Heart left ventricle (tissue), 16 donors: Measurements from ENCODE around the gene NMRK1. TPM values are rescaled to one million over a fixed set of nuclear protein-coding genes. Genes with fewer than 3 reads are reported as not detected.

Experiments used
- ATAC-seq, 4 donors: fragments of 200-7000 bp; cut with Tn5 transposase; one replicate each; pipeline ENCODE4 v1.9.1; 2020 to 2022; ENCODE audit warnings: moderate library complexity in 4 of 4, mild to moderate bottlenecking in 3 of 4, moderate number of reproducible peaks in 1 of 4
- DNase-seq, 5 donors: peaks; one replicate each; pipeline ENCODE4 v3.0.0-alpha.2; 2020
- H3K27ac ChIP-seq, 12 donors: fragments of 200-600 bp; sonication (generic) in 4 of 12; one replicate each; pipeline versions ENCODE4 v1.5.0 to v1.8.0; 2016 to 2022; ENCODE audit warnings: mild to moderate bottlenecking in 2 of 12
- H3K27me3 ChIP-seq, 9 donors: fragments of 200-600 bp; sonication (generic) in 2 of 9; one replicate each; pipeline versions ENCODE4 v1.5.1 to v1.8.0; 2016 to 2022; ENCODE audit warnings: mild to moderate bottlenecking in 3 of 9
- H3K36me3 ChIP-seq, 9 donors: fragments of 200-600 bp; sonication (generic) in 2 of 9; one replicate each; pipeline versions ENCODE4 v1.5.0 to v1.8.0; 2018 to 2022; ENCODE audit warnings: mild to moderate bottlenecking in 2 of 9
- H3K4me1 ChIP-seq, 12 donors: fragments of 200-600 bp; sonication (generic) in 4 of 12; one replicate each; pipeline versions ENCODE4 v1.5.0 to v1.8.0; 2016 to 2022; ENCODE audit warnings: mild to moderate bottlenecking in 3 of 12
- H3K4me3 ChIP-seq, 12 donors: fragments of 200-600 bp; sonication (generic) in 4 of 12; one replicate each; pipeline versions ENCODE4 v1.5.0 to v1.8.0; 2017 to 2022; ENCODE audit warnings: mild to moderate bottlenecking in 9 of 12, moderate library complexity in 4 of 12
- H3K9me3 ChIP-seq, 12 donors: fragments of 200-600 bp; sonication (generic) in 4 of 12; one replicate each; pipeline versions ENCODE4 v1.5.0 to v1.8.0; 2016 to 2022; ENCODE audit warnings: mild to moderate bottlenecking in 1 of 12
- POLR2A ChIP-seq, 2 donors: fragments of 450-650 bp; IDR thresholded peaks; one replicate each; pipeline ENCODE4 v1.6.1; 2017; ENCODE audit warnings: antibody characterized with exemption in 2 of 2, mild to moderate bottlenecking in 2 of 2, moderate library complexity in 2 of 2
- WGBS, 4 donors: extraction: QIAGEN DNeasy Blood & Tissue Kit in 2 of 4; methylation state at CpG; one replicate each; pipeline versions ENCODE4 v1.1.5 to v1.1.7; 2013 to 2018; 5-methylcytosine and 5-hydroxymethylcytosine counted together
- intact Hi-C, 10 donors: fragments of 100-400 bp; cut with DNase I; formaldehyde crosslinking; loops; one replicate each; pipeline versions ENCODE4 v1.11.1 to v1.14.2; 2022
- polyA plus RNA-seq, 2 donors: library from polyadenylated mRNA; stranded (reverse); fragments of 200-250 nt; gene quantifications; one replicate each; pipeline ENCODE4 v1.2.3, GENCODE V29; 2013
- total RNA-seq, 9 donors: library from RNA; depleted of rRNA in 2 of 9; stranded (reverse); fragments of >200 nt in 2 of 9; fragmentation: NEBNext Ultra II Directional in 3 of 9; extraction: Animal tissue kit (Norgen Biotek cat#: 25700) in 3 of 9; gene quantifications; one replicate each; pipeline versions ENCODE4 v1.1.0 to v1.2.4, GENCODE V29; 2016 to 2023
- TF ChIP-seq, protein P1 (sequence below), 12 donors: fragments of 200-600 bp; sonication (generic) in 4 of 12; IDR thresholded peaks; one replicate each; pipeline versions ENCODE4 v1.5.0 to v1.8.0; 2018 to 2022; ENCODE audit warnings: antibody characterized with exemption in 12 of 12, mild to moderate bottlenecking in 5 of 12
- donor health status: ischemic (EF 13 %, LVEDD 7.1; RV severe dilation, severe dysfunction).
- donor health status: healthy with polysubstance abuse.
- donor health status: DM: no; HTN: yes; CAD: no.
- donor health status: DM: no; HTN: no; CAD: no.
- donor health status: ischemic (EF 25% LVEDD 6.9; RV normal size, moderate dysfunction).
- donor health status: ischemic (EF 25% LVEDD 5.7; RV mildly dilated, moderate dysfunction).
- donor health status: healthy.
- donor health status: DM: yes; HTN: yes; CAD: no.
- donor health status: ischemic (EF 35%, LVEDD 5.7; RV mildly dilated, moderate dysfunction).
- donor health status: nonischemic (EF 11% LVEDD 7.7; RV severe dilation, severe dysfunction).
- donor health status: DM: yes; HTN: yes; CAD: no.
- donor health status: PGD.
- donor health status: ischemic (EF 29% LVEDD 5.4; RV normal size, mild dysfunction).
- donor health status: nonischemic (EF 23%, LVEDD 6.1; RV moderate dilation, normal function).

NMRK1 gene
- total and polyA plus RNA-seq, 11 donors = 5.5 to 25.0 (median 11.3) TPM

DNA sequence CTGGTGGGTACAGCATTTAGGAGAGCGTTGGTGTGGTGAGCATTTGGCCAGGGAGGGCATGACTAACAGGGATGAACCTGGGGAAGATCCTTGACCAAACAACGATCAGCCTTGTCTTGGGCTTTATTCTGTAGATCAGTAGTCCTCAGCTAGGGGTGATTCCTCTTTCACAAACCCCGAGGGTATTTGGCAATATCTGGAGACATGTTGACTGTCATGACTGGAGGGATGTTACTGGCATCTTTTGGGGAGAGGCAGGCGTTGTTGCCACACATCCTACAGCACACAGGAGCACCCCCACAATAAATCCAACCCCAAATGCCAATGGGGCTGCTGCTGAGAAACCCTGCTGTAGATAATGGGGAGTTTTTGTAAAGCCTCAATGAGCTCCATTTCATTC, 44.3 kb upstream of the NMRK1 start:
- peaks cover 0 to 4% (median 0%) of the 10 kb centered on the region in 12 donors for H3K4me1 ChIP-seq
- TF ChIP-seq, protein P1, sequence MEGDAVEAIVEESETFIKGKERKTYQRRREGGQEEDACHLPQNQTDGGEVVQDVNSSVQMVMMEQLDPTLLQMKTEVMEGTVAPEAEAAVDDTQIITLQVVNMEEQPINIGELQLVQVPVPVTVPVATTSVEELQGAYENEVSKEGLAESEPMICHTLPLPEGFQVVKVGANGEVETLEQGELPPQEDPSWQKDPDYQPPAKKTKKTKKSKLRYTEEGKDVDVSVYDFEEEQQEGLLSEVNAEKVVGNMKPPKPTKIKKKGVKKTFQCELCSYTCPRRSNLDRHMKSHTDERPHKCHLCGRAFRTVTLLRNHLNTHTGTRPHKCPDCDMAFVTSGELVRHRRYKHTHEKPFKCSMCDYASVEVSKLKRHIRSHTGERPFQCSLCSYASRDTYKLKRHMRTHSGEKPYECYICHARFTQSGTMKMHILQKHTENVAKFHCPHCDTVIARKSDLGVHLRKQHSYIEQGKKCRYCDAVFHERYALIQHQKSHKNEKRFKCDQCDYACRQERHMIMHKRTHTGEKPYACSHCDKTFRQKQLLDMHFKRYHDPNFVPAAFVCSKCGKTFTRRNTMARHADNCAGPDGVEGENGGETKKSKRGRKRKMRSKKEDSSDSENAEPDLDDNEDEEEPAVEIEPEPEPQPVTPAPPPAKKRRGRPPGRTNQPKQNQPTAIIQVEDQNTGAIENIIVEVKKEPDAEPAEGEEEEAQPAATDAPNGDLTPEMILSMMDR (IDR thresholded peaks at IDR 0.05) = no peak
- no peak for TF ChIP-seq POLR2A (IDR thresholded peaks at IDR 0.05)
- H3K36me3 ChIP-seq = peaks cover 2 to 83% (median 71%) of the 10 kb centered on the region in 9 donors
- DNase-seq (no peak), ATAC-seq (no peak)
- H3K4me3 ChIP-seq = no peak overlapping the region
- 84 to 95% (median 90%) methylated on average over 4 of the region's 4 CpGs for WGBS, 4 donors
- intact Hi-C loops = no loop called here
- no peaks in the 10 kb centered on the region for H3K27me3 ChIP-seq
- H3K9me3 ChIP-seq = no peaks in the 10 kb centered on the region
- no peak overlapping the region for H3K27ac ChIP-seq

DNA sequence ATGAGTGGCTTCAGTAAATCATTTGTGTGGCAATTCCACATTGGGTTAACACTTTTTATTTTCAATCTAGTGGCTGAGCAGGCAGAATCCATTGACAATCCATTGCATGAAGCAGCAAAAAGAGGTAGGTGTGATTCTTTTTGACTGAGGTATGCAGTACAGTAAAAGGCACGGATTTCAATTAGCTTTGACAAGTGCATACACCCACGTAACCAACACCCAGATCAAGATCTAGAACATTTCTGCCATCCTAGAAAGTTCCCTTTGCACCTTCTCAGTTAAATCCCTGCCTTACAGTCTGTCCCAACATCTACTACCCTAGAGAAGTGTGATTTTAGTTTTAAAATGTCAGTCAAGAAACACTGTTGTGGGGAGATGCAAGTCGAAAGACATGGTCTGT, 43.7 kb upstream of the NMRK1 start:
- peaks cover 2 to 77% (median 67%) of the 10 kb centered on the region in 9 donors for H3K36me3 ChIP-seq
- no peak overlapping the region for H3K27ac ChIP-seq
- no peaks in the 10 kb centered on the region for H3K9me3 ChIP-seq
- ATAC-seq = no peak
- no peak for TF ChIP-seq POLR2A (IDR thresholded peaks at IDR 0.05)
- TF ChIP-seq, protein P1 (IDR thresholded peaks at IDR 0.05) = no peak
- 94 to 99% (median 97%) methylated on average over 3 of the region's 3 CpGs for WGBS, 4 donors
- no peaks in the 10 kb centered on the region for H3K27me3 ChIP-seq
- H3K4me3 ChIP-seq = no peak overlapping the region
- intact Hi-C loops = no loop called here
- no peak for DNase-seq
- peaks cover 0 to 4% (median 0%) of the 10 kb centered on the region in 12 donors for H3K4me1 ChIP-seq

DNA sequence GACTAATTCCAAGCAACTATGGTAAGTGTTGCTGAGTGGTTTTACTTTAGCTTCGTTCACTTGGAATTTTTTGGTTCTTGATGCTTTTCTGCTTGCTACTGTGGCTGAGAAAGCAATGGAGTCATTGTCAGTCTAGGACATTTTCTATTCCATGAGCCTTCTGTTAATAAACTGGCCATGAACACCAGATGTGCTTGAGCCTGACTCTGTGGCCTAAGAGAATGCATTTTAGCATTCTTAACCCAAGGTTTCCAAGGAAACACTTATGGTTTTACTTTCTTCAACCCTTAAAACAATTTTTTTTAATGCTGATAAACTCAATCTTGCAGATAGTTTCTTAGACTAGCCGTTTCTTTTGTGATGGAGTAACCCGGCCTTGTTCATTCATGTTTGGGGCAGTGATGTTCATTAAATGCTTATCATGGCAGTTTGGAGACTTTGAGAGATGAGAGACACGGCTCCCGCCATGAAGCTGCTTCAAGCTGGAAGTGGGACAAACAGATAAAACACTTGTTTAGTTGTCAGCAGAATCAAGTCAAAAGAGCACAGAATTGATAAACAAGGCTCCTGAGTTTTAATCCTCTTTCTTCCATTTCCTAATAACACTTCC, 42.8 kb upstream of the NMRK1 start:
- H3K9me3 ChIP-seq = no peaks in the 10 kb centered on the region
- peaks cover 0 to 4% (median 0%) of the 10 kb centered on the region in 12 donors for H3K4me1 ChIP-seq
- no peak for DNase-seq
- WGBS, 4 donors = 62 to 72% (median 63%) methylated on average over 5 of the region's 5 CpGs
- H3K4me3 ChIP-seq = no peak overlapping the region
- ATAC-seq = no peak
- peaks cover 2 to 68% (median 59%) of the 10 kb centered on the region in 9 donors for H3K36me3 ChIP-seq
- intact Hi-C loops = no loop called here
- H3K27me3 ChIP-seq = no peaks in the 10 kb centered on the region
- H3K27ac ChIP-seq = no peak overlapping the region
- TF ChIP-seq, protein P1 (IDR thresholded peaks at IDR 0.05) = no peak
- TF ChIP-seq POLR2A (IDR thresholded peaks at IDR 0.05) = no peak

DNA sequence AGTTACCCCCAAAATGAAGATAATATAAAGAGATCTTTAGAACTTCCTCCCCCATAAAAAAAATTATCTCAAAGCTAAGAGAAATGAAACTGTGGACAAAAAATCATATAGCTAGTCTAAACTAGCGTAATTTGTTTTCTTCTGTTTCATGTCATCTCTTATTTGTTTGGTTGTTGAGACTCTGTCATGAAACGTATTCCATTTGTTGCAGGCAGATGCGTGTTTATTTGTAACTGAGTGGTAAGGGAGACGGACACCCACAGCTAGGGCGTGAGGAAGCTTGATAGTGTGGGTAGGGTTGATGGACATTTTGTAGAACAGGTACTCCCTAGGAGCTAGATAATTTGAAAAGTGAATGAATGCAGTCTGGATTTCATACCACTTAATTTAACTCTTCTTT, 42.2 kb upstream of the NMRK1 start:
- TF ChIP-seq, protein P1 (IDR thresholded peaks at IDR 0.05) = no peak
- TF ChIP-seq POLR2A (IDR thresholded peaks at IDR 0.05) = no peak
- Histone ChIP-seq H3K4me1 (peaks cover 0 to 4% (median 0%) of the 10 kb centered on the region in 12 donors), H3K4me3 (no peak overlapping the region), H3K36me3 (peaks cover 2 to 62% (median 53%) of the 10 kb centered on the region in 9 donors), H3K9me3 (no peaks in the 10 kb centered on the region), H3K27ac (no peak overlapping the region), H3K27me3 (no peaks in the 10 kb centered on the region)
- ATAC-seq = no peak
- intact Hi-C loops = no loop called here
- DNase-seq = no peak
- 94 to 98% (median 97%) methylated on average over 5 of the region's 5 CpGs for WGBS, 4 donors
